Thyroid gland (tissue), 4 donors: ENCODE data around the gene TMEM154. TPM values are rescaled to one million over a fixed set of nuclear protein-coding genes. Genes with fewer than 3 reads are reported as not detected.

ENCODE experiments used
- DNase-seq, 2 donors: peaks; one replicate each; pipeline ENCODE4 v3.0.0-alpha.2; 2019
- H3K27ac ChIP-seq, 3 donors: fragments of 200-600 bp; sonication (generic); 1 replicate in 2 of 3; 2 replicates in 1 of 3; pipeline ENCODE4 v1.5.1; 2016 to 2019; ENCODE audit warnings: mild to moderate bottlenecking in 1 of 3, moderate library complexity in 1 of 3
- H3K27me3 ChIP-seq: fragments of 200-600 bp; sonication (generic); one replicate; pipeline ENCODE4 v1.5.1; 2019
- H3K36me3 ChIP-seq, 2 donors: fragments of 200-600 bp; sonication (generic); one replicate each; pipeline ENCODE4 v1.5.1; 2016 to 2019
- H3K4me1 ChIP-seq, 2 donors: fragments of 200-600 bp; sonication (generic); one replicate each; pipeline ENCODE4 v1.5.1; 2017 to 2019
- H3K4me3 ChIP-seq, 3 donors: fragments of 200-600 bp; sonication (generic); replicated peaks in 1 of 3; 1 replicate in 2 of 3; 2 replicates in 1 of 3; pipeline ENCODE4 v1.5.1; 2016; ENCODE audit warnings: mild to moderate bottlenecking in 1 of 3
- H3K9me3 ChIP-seq: fragments of 200-600 bp; sonication (generic); one replicate; pipeline ENCODE4 v1.5.1; 2017
- POLR2A ChIP-seq, 2 donors: fragments of 450-650 bp; IDR thresholded peaks; one replicate each; pipeline ENCODE4 v1.6.1; 2017; ENCODE audit warnings: antibody characterized with exemption in 2 of 2, mild to moderate bottlenecking in 2 of 2, moderate library complexity in 1 of 2
- WGBS, 2 donors: methylation state at CpG; one replicate each; pipeline ENCODE4 v1.1.5; 2017; 5-methylcytosine and 5-hydroxymethylcytosine counted together
- intact Hi-C: fragments of 100-400 bp; cut with DNase I; formaldehyde crosslinking; loops from one replicate; pipeline ENCODE4 v1.15.1; 2023
- total RNA-seq, 4 donors: library from RNA; depleted of rRNA; stranded (reverse); fragments of >200 nt; gene quantifications; one replicate each; pipeline ENCODE4 v1.2.3, GENCODE V29; 2016
- TF ChIP-seq, protein P1 (sequence below), 6 experiments: fragments of 200-600 bp in 3 of 6; fragments of 450-650 bp in 3 of 6; sonication (generic) in 3 of 6; IDR thresholded peaks; one replicate each; pipeline ENCODE4 v1.5.1; 2016 to 2019; ENCODE audit warnings: antibody characterized with exemption in 6 of 6, mild to moderate bottlenecking in 2 of 6, inconsistent platforms in 1 of 6, moderate library complexity in 1 of 6

The TMEM154 gene
- total RNA-seq, 4 donors from 2014 or later, result 0.22 to 1.6 (median 0.42) TPM

DNA sequence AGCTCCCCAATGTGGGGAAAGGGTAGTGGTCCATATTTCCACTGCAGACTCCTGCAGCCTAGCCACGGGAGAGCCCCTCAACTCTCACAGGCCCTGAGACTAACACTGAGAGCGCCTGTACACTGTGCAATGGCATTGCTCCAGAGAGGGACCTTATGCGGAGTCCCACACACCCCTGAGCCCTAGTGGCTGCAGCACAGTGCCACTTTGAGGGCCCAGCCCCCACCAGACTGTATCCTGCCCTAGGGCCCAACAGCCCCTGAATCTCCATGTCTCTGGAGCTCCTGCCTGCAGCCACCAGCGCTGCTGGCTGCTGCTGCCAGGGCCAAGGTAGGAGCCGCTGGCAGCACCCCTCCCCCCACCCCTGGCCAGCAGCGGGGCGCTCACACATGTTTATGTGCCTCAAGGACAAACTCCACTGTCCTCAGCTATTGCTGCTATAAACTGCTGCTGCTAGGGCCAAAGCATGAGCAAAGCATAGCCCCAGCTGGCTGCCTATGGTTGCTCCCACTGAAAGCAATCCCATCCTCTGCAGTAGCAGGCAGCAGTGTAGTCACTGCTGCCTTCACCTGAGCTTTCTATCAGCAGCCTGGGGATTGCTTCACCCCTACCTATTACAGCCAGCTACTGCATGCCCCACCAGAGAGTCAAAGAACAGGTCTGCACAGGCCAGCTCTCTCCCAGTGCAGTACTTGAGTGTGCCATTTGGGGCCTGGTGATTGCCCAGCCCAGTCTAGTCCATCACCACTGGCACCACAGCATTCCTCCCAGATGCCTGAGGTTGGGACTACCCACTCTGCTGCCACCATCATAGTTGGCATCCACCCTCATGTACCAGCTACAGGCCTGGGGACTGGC lies 24.3 kb downstream of the TMEM154 start:
- no peak for DNase-seq
- no peaks in the 10 kb centered on the region for H3K4me1 ChIP-seq
- no peaks in the 10 kb centered on the region for H3K9me3 ChIP-seq
- H3K36me3 ChIP-seq, result no peaks in the 10 kb centered on the region
- WGBS, 2 donors, result 70 to 82% methylated on average over 4 to 6 of the region's 7 CpGs
- TF ChIP-seq, protein P1, sequence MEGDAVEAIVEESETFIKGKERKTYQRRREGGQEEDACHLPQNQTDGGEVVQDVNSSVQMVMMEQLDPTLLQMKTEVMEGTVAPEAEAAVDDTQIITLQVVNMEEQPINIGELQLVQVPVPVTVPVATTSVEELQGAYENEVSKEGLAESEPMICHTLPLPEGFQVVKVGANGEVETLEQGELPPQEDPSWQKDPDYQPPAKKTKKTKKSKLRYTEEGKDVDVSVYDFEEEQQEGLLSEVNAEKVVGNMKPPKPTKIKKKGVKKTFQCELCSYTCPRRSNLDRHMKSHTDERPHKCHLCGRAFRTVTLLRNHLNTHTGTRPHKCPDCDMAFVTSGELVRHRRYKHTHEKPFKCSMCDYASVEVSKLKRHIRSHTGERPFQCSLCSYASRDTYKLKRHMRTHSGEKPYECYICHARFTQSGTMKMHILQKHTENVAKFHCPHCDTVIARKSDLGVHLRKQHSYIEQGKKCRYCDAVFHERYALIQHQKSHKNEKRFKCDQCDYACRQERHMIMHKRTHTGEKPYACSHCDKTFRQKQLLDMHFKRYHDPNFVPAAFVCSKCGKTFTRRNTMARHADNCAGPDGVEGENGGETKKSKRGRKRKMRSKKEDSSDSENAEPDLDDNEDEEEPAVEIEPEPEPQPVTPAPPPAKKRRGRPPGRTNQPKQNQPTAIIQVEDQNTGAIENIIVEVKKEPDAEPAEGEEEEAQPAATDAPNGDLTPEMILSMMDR (IDR thresholded peaks at IDR 0.05), result no peak
- TF ChIP-seq POLR2A (IDR thresholded peaks at IDR 0.05), result no peak
- intact Hi-C loops, result no loop called here
- H3K4me3 ChIP-seq, result no peak overlapping the region
- H3K27me3 ChIP-seq, result no peaks in the 10 kb centered on the region
- H3K27ac ChIP-seq, result no peak overlapping the region

DNA sequence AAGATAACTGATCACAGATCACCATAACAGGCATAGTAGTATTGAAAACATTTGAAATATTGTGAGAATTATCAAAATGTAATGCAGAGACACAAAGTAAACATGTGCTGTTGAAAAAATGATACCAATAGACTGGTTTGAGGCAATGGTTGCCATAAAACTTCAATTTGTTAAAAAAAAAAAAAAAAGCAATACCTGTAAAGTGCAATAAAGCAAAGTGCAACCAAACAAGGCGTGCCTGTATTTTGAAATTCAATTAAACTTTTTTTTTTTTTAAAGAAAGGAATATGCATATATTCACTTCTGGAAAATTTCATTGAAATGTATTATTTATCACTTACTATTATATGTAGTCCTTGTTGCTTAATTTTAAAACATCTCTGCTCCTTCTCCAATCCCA lies 27.7 kb downstream of the TMEM154 start:
- WGBS, 2 donors, result 97 to 99% methylated on average over 1 of the region's 1 CpG
- TF ChIP-seq POLR2A (IDR thresholded peaks at IDR 0.05), result no peak
- TF ChIP-seq, protein P1 (IDR thresholded peaks at IDR 0.05), result no peak
- H3K27ac ChIP-seq, result no peak overlapping the region
- no peak overlapping the region for H3K4me3 ChIP-seq
- H3K4me1 ChIP-seq, result no peaks in the 10 kb centered on the region
- no peaks in the 10 kb centered on the region for H3K27me3 ChIP-seq
- no peaks in the 10 kb centered on the region for H3K36me3 ChIP-seq
- DNase-seq, result no peak
- intact Hi-C loops, result no loop called here
- H3K9me3 ChIP-seq, result no peaks in the 10 kb centered on the region

- intact Hi-C loops, result no loop called here
- H3K27ac ChIP-seq, result no peak overlapping the region
- TF ChIP-seq, protein P1 (IDR thresholded peaks at IDR 0.05), result no peak
- no peak for TF ChIP-seq POLR2A (IDR thresholded peaks at IDR 0.05)
- DNase-seq, result no peak
- H3K9me3 ChIP-seq, result no peaks in the 10 kb centered on the region
- no peaks in the 10 kb centered on the region for H3K27me3 ChIP-seq
- H3K36me3 ChIP-seq, result no peaks in the 10 kb centered on the region
- no peak overlapping the region for H3K4me3 ChIP-seq
- H3K4me1 ChIP-seq, result no peaks in the 10 kb centered on the region
Measured at GRCh38 chr4:152651473-152652060, 28.2 kb downstream of the TMEM154 start.

DNA sequence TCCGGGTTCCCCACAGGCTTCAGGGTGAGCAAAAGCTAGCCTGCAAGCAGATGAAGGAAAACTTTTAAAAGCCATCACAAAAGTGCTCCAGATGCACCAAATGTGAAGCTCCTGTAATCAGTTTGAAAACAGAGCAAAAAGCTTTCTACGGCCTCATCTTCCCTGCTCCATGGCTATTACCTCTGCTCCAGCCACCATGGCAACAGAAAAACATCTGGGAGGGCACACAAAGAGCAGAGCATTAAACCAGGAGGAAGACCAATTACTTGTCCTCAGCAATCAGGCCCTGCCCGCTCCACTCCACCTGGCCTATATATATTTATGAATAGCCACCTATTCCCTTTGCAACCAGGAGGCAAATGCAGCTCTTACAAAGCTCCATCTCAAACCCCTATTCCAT lies 33.6 kb downstream of the TMEM154 start:
- no peaks in the 10 kb centered on the region for H3K4me1 ChIP-seq
- H3K4me3 ChIP-seq, result no peak overlapping the region
- H3K36me3 ChIP-seq, result no peaks in the 10 kb centered on the region
- 85 to 96% methylated on average over 3 of the region's 3 CpGs for WGBS, 2 donors
- DNase-seq, result no peak
- H3K27ac ChIP-seq, result no peak overlapping the region
- intact Hi-C loops, result no loop called here
- no peaks in the 10 kb centered on the region for H3K27me3 ChIP-seq
- H3K9me3 ChIP-seq, result no peaks in the 10 kb centered on the region
- TF ChIP-seq, protein P1 (IDR thresholded peaks at IDR 0.05), result no peak
- TF ChIP-seq POLR2A (IDR thresholded peaks at IDR 0.05), result no peak

GRCh38 chr4:152644130-152644529 lies 35.7 kb downstream of the TMEM154 start:
- TF ChIP-seq POLR2A (IDR thresholded peaks at IDR 0.05), result no peak
- TF ChIP-seq, protein P1 (IDR thresholded peaks at IDR 0.05), result no peak
- H3K27me3 ChIP-seq, result no peaks in the 10 kb centered on the region
- no peaks in the 10 kb centered on the region for H3K9me3 ChIP-seq
- no peak for DNase-seq
- intact Hi-C loops, result no loop called here
- no peak overlapping the region for H3K4me3 ChIP-seq
- no peaks in the 10 kb centered on the region for H3K4me1 ChIP-seq
- H3K27ac ChIP-seq, result no peak overlapping the region
- no peaks in the 10 kb centered on the region for H3K36me3 ChIP-seq
- 63 to 67% methylated on average over 4 of the region's 4 CpGs for WGBS, 2 donors
